HG02973 (cell line): ENCODE results near the gene PYGB.

Experiments
- ATAC-seq: cut with Tn5 transposase; IDR thresholded peaks from one replicate; pipeline ENCODE4 v1.9.1; 2021; ENCODE audit warnings: moderate library complexity; ENCODE audit not compliant: unreplicated experiment

Gene PYGB

DNA sequence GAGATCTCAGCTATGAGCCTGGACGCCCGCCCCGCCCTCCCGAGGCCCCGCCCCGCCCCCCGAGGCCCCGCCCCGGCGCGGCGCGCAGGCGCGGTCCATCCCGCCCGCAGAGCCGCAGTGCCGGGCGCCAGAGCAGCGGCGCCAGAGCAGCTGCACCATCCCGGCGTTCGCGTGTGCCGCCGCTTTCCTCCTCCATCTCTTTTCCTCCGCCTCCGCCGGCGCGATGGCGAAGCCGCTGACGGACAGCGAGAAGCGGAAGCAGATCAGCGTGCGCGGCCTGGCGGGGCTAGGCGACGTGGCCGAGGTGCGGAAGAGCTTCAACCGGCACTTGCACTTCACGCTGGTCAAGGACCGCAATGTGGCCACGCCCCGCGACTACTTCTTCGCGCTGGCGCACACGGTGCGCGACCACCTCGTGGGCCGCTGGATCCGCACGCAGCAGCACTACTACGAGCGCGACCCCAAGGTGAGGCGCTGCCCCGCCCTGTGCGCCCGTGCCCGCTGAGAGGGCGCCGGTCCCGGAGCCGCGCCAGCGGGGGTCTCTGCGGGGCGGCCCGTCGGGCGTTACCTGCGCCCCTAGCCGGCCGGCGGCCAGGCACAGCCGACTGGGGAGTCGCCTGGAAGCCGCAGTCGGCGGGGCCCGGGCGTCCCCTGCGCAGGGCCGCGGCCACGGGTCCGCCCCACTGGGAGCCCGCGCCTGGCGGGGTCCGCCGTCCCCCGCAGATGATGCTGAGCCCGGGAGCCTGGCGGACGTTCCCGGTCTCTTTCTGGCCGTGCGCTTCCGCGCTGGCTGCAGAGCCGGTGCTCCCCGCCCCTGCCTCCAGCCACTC, at the start of gene PYGB:
TSS of gene PYGB (plus strand) at position 130 of the 830 bp plus-strand sequence. CDS start at position 224, 94 bp downstream.
- ATAC-seq = peak; percentile 47

GRCh38 chr20:25198663-25199383, 49.1 kb upstream of the PYGB start:
- ATAC-seq = no peak

DNA sequence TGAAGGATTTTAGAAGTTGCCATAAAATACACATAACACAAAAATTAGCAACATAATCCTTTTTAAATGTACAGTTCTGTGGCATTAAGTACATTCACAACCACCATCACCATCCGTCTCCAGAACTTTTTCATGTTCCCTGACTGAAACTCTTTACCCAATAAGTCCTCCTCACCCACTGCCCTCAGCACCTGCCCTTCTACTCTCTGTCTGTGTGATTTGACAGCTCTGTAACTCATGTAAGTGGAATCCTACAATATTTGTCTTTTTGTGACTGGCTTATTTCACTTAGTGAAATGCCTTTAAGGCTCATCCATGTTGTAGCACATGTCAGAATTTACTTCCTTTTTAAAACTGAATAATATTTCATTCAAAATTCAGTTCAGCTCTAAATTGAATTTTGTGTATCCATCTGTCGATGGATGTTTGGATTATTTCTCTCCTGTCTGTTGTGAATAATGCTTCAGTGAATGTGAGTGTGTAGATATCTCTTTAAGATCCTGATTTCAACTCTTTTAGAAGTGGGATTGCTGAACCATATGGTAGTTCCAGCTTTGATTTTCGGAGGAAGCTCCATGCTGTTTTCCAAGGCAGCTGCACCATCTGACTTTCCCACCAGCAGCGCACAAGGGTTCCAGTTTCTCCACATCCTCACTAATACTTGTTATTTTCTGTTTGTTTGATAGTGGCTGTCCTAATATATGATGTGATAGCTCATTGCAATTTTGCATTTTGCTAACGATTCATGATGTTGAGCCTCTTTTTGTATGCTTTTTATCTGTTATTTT, 48.2 kb upstream of the PYGB start:
- no peak for ATAC-seq

DNA sequence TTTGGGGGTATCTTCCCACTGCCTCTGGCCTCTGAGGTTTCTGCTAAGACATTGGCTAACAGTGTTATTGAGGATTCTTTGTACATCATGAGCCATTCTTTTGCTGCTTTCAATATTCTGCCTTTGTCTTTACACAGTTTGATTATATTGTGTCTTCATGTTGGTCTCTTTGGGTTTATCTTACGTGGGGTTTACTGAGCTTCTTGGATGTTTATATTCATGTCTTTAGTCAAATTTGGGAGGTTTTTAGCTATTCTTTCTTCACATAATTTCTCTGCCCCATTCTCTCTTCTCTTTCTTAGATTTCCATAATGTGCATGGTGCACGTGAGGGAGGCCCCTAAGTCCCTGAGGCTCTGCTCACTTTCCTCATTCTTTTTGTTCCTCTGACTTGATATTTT, 44.8 kb upstream of the PYGB start:
- no peak for ATAC-seq

GRCh38 chr20:25203871-25204320, 44.0 kb upstream of the PYGB start:
- ATAC-seq = no peak

DNA sequence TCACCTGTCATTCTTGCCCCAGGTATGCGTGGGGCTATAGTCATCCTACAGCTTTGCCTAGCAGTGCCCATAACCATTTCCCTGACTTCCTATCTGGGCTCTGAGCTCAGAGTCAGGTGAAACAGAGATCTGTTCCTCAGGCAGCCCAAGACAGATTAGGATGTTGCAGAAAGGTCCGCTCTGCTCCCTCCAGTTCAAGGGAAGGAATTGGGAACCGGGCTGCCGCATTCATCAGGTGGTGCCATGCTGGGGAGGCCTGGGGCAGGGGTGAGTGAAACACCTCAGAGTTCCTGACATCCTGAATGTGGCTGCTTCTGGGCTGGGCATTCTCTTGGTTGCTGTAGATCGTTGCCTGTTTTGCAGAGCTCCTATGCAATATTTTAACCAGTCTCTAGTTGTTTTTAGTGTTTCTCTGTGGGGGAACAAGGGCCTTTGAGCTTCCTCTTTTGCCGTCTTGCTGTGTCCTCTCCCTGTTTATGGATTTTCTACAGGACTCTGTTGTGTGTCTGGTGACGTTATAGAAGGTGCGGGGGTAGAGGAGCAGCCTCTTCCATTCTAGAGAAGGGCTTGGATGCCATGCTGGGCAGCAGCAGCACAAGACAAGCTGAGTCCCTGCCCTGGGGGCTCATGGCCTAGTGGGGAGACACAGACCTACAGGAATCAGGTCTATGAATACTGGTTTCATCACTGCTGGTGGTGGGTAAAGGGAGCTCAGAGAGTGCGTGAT, 43.2 kb upstream of the PYGB start:
- no peak for ATAC-seq

- no peak for ATAC-seq
Observed at GRCh38 chr20:25205277-25206062, 42.4 kb upstream of the PYGB start.

DNA sequence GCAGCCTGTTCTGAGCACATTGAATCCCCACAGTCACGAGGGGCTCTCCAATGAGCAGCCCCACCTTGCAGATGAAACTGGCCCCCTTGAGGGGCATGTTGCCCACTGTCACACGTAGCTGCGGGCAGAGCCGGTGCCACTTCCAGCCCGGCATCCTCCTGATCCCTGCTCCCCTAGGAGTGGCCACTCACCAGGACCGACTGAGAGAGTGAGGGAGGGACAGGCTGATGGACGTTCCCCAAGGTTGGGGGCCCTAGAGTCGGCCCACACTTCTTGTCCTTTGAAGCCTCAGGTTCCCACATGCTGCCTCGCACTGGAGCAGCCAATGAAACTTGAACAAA, 41.9 kb upstream of the PYGB start:
- ATAC-seq = no peak

GRCh38 chr20:25206548-25206947, 41.3 kb upstream of the PYGB start:
- no peak for ATAC-seq

GRCh38 chr20:25207149-25207959, 40.5 kb upstream of the PYGB start:
- no peak for ATAC-seq

- no peak for ATAC-seq
Observed at GRCh38 chr20:25207960-25208534, 39.8 kb upstream of the PYGB start.

DNA sequence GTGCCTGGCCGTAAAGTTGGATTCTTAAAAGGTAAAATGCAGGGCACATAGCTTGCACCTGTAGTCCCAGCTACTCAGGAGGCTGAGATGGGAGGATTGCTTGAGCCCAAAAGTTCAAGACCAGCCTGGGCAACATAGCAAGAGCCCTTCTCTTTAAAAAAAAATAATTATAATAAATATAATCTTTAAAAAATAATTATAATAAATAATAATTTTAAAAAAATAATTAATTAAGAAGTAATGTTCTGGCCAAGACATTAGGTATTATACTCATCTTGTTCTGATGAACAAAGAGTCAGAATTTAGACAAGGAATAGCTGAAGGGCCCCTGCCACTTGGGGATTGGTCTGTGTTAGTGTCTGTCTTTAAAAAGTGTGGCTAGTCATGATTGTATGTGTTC, 38.5 kb upstream of the PYGB start:
- ATAC-seq = no peak

GRCh38 chr20:25209911-25210310, 38.0 kb upstream of the PYGB start:
- ATAC-seq = no peak

DNA sequence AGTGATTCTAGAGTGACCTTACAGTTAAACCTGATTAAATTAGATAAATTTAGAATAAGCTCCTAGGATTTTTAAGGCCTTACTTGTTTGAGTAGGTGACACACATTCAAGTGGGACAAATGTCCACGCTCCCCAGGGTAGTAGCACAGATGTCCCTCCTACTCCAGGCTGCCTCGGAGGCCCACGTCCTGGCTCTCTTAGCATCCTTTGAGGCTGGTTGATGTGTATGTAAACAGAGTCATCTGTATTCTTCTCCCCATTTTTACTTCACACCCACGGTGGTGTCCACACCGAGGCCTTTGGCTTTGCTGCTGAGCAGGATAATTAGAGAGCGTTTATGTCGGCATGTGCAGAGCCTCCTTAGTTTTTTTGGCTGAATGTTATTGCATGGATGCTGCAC, 36.6 kb upstream of the PYGB start:
- ATAC-seq = no peak

DNA sequence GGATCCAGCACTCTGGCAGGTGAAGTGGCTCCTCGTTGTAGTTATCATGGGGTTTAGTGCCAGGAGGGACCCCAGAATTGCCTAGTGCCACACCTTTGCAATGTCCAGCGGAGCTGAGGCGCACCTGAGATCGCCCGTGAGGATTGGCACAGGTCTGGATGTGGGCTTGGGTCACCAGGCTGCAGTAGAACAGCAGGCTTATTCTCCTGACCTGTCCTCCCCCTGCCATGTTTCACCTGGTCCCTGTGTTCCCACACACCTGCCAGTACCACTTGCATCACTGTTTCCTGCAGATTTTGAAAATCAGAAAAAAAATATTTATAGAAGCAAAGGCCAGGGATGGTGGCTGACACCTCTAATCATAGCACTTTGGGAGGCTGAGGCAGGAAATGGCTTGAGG, 35.6 kb upstream of the PYGB start:
- no peak for ATAC-seq

- ATAC-seq = no peak
Observed at GRCh38 chr20:25213566-25214425, 34.1 kb upstream of the PYGB start.

- no peak for ATAC-seq
Observed at GRCh38 chr20:25214426-25214790, 33.5 kb upstream of the PYGB start.

DNA sequence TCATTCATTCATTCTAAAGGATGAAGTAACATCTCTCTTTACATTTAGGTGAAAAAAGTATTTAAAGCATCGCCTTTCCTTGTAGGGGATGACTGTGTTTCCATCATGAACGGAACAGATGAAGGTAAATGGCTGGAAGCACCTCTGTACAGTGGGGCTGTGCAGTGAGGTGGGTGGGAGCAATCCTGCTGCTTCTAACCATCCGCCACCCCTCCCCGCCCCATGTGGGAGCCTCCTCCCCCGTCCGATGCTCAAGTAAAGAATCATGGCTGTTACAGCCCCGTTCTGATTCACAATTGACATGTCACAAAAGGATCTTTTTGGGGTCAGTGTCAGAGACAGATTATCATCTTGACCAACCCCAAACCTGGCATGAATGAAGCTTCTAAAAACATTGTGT, 33.1 kb upstream of the PYGB start:
- ATAC-seq = no peak
